Calu3 (cell line): Measurements from ENCODE around the gene KIAA1549. TPM values are rescaled to one million over a fixed set of nuclear protein-coding genes. Genes with fewer than 3 reads are reported as not detected.
"Not testable (repeated sequence)": the region's sequence is repeated elsewhere in the genome, so short reads cannot be mapped to it uniquely, and the experiment has no call there.

Experiments
- BruUV-seq: library from RNA; stranded (reverse); fragments of 400-500 nt; replicated peaks from 2 replicates; lab custom pipeline; 2021; lab: Mats Ljungman, UMichigan
- CTCF ChIA-PET: fragments of 300-600 bp; sonication (Branson Sonifier 250); formaldehyde crosslinking; loops from one replicate; lab custom pipeline; 2022; ENCODE audit warnings: antibody characterized with exemption; lab: Charles Lee
- DNase-seq: peaks from one replicate; pipeline ENCODE4 v3.0.0; 2022
- H3K27ac Mint-ChIP-seq: one replicate; pipeline ENCODE4 v1.8.0; 2022; ENCODE audit warnings: mixed read lengths; ENCODE audit not compliant: unreplicated experiment
- H3K27me3 Mint-ChIP-seq: one replicate; pipeline ENCODE4 v1.8.0; 2022; ENCODE audit warnings: mixed read lengths; ENCODE audit not compliant: unreplicated experiment
- H3K36me3 Mint-ChIP-seq: one replicate; pipeline ENCODE4 v1.8.0; 2022; ENCODE audit warnings: mild to moderate bottlenecking, moderate library complexity, mixed read lengths; ENCODE audit not compliant: insufficient read depth, unreplicated experiment
- H3K4me1 Mint-ChIP-seq: one replicate; pipeline ENCODE4 v1.8.0; 2022; ENCODE audit warnings: mild to moderate bottlenecking, low read depth, mixed read lengths; ENCODE audit not compliant: unreplicated experiment
- H3K4me3 Mint-ChIP-seq: one replicate; pipeline ENCODE4 v1.8.0; 2022; ENCODE audit warnings: mild to moderate bottlenecking, low read depth, moderate library complexity, mixed read lengths; ENCODE audit not compliant: unreplicated experiment
- H3K9me3 Mint-ChIP-seq: one replicate; pipeline ENCODE4 v1.8.0; 2022; ENCODE audit warnings: low read depth, mixed read lengths; ENCODE audit not compliant: unreplicated experiment
- CTCF ChIP-seq: fragments of 200-600 bp; IDR thresholded peaks from one replicate; pipeline ENCODE4 v1.8.0; 2022; ENCODE audit warnings: antibody characterized with exemption; ENCODE audit not compliant: unreplicated experiment
- intact Hi-C: fragments of 100-400 bp; cut with micrococcal nuclease; formaldehyde crosslinking; loops from one replicate; pipeline ENCODE4 v1.10.0; 2022; ENCODE audit not compliant: unreplicated experiment
- total RNA-seq: library from RNA; stranded (reverse); gene quantifications from 2 replicates; pipeline ENCODE4 v1.2.3, GENCODE V29; 2022

The KIAA1549 gene
- total RNA-seq, 1 experiment from 2014 or later: 10.4 TPM

- TF ChIP-seq CTCF: no peak
- CTCF ChIA-PET: no interaction called here
- H3K4me1 Mint-ChIP-seq: no peaks in the 10 kb centered on the region
Observed at GRCh38 chr7:138816650-138817049, 164.5 kb downstream of the KIAA1549 start.

GRCh38 chr7:138814816-138815332 is 166.3 kb downstream of the KIAA1549 start:
- CTCF ChIA-PET: no interaction called here
- H3K9me3 Mint-ChIP-seq: no peaks in the 10 kb centered on the region
- no peak overlapping the region for H3K27ac Mint-ChIP-seq
- DNase-seq: no peak
- no peak overlapping the region for H3K4me3 Mint-ChIP-seq
- no peaks in the 10 kb centered on the region for H3K27me3 Mint-ChIP-seq
- intact Hi-C loops: no loop called here
- H3K4me1 Mint-ChIP-seq: no peaks in the 10 kb centered on the region
- TF ChIP-seq CTCF: no peak
- H3K36me3 Mint-ChIP-seq: no peaks in the 10 kb centered on the region
- no TSS peak for BruUV-seq

More at GRCh38 chr7:138816650-138817049, 164.5 kb downstream of the KIAA1549 start:
- DNase-seq: no peak
- H3K27me3 Mint-ChIP-seq: no peaks in the 10 kb centered on the region
- BruUV-seq: no TSS peak
- H3K36me3 Mint-ChIP-seq: no peaks in the 10 kb centered on the region
- intact Hi-C loops: no loop called here
- no peaks in the 10 kb centered on the region for H3K9me3 Mint-ChIP-seq
- no peak overlapping the region for H3K4me3 Mint-ChIP-seq
- no peak overlapping the region for H3K27ac Mint-ChIP-seq

GRCh38 chr7:138813945-138814344 is 167.2 kb downstream of the KIAA1549 start:
- Mint-ChIP-seq H3K36me3 (no peaks in the 10 kb centered on the region), H3K4me1 (no peaks in the 10 kb centered on the region), H3K27me3 (no peaks in the 10 kb centered on the region), H3K9me3 (no peaks in the 10 kb centered on the region), H3K27ac (no peak overlapping the region), H3K4me3 (no peak overlapping the region)
- TF ChIP-seq CTCF: no peak
- no TSS peak for BruUV-seq
- CTCF ChIA-PET: interaction anchor here (0.6 kb wide), 1 partner anchor 114 kb away, joined by 6 read pairs; no protein-coding TSS in a partner anchor
- no peak for DNase-seq
- intact Hi-C loops: no loop called here

GRCh38 chr7:138811327-138811726 is 169.9 kb downstream of the KIAA1549 start:
- CTCF ChIA-PET, DNase-seq, H3K36me3 Mint-ChIP-seq, H3K27ac Mint-ChIP-seq, intact Hi-C loops, H3K27me3 Mint-ChIP-seq, BruUV-seq, H3K4me1 Mint-ChIP-seq, H3K9me3 Mint-ChIP-seq, H3K4me3 Mint-ChIP-seq: not testable (repeated sequence)

DNA sequence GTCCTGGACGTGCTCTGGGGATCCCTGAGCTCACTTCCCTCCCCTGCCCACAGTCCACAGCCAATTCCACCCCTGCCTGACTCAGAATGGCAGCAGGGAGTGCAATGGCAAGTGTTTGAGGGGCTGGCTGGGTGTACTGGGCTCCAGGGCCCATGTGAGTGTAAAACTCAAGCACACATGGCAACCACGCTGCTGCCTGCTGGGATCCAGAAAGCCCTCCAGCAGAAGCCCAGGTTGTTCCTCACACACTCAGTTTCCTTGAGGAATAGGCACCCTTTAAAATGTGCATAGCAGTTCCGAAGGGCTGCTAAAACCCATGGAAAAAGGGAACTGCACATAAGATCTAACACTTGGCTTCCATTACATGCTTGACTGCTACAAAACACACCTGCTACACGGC is 171.8 kb downstream of the KIAA1549 start:
- Mint-ChIP-seq H3K27ac (no peak overlapping the region), H3K27me3 (no peaks in the 10 kb centered on the region), H3K9me3 (no peaks in the 10 kb centered on the region), H3K36me3 (no peaks in the 10 kb centered on the region), H3K4me1 (no peaks in the 10 kb centered on the region), H3K4me3 (no peak overlapping the region)
- intact Hi-C loops: no loop called here
- CTCF ChIA-PET: no interaction called here
- TF ChIP-seq CTCF: no peak
- BruUV-seq: no TSS peak
- no peak for DNase-seq
